ENCODE measurements around the gene CARD9.

CARD9 gene

GRCh38 chr9:136349546-136349945 is 23.9 kb downstream of the CARD9 start:
- TF ChIP-seq ZFX (IDR thresholded peaks at IDR 0.05) (no peak), CTCF (conservative IDR thresholded peaks at IDR 0.05) (no peak)

GRCh38 chr9:136348691-136349090 is 24.8 kb downstream of the CARD9 start:
- TF ChIP-seq ZFX (IDR thresholded peaks at IDR 0.05) (no peak), CTCF (conservative IDR thresholded peaks at IDR 0.05) (no peak)
- H3K27ac ChIP-seq: no peak overlapping the region

More at GRCh38 chr9:136349546-136349945, 23.9 kb downstream of the CARD9 start:
- H3K27ac ChIP-seq: no peak overlapping the region

GRCh38 chr9:136347472-136348256 is 25.8 kb downstream of the CARD9 start:
- TF ChIP-seq ZFX (IDR thresholded peaks at IDR 0.05): no peak
- TF ChIP-seq CTCF (conservative IDR thresholded peaks at IDR 0.05): no peak
- H3K27ac ChIP-seq: no peak overlapping the region

- TF ChIP-seq CTCF (conservative IDR thresholded peaks at IDR 0.05) (no peak), ZFX (IDR thresholded peaks at IDR 0.05) (no peak)
- no peak overlapping the region for H3K27ac ChIP-seq
These were observed 26.5 kb downstream of the CARD9 start for GRCh38 chr9:136346927-136347465.

- TF ChIP-seq CTCF (conservative IDR thresholded peaks at IDR 0.05): no peak
- TF ChIP-seq ZFX (IDR thresholded peaks at IDR 0.05): no peak
- H3K27ac ChIP-seq: no peak overlapping the region
These were observed 27.4 kb downstream of the CARD9 start for GRCh38 chr9:136346157-136346481.

GRCh38 chr9:136345281-136346156 is 27.9 kb downstream of the CARD9 start:
- no peak; the same call in 1 of the 2 replicates for TF ChIP-seq CTCF (conservative IDR thresholded peaks at IDR 0.05)
- TF ChIP-seq ZFX (IDR thresholded peaks at IDR 0.05): no peak
- H3K27ac ChIP-seq: no peak overlapping the region
